ENCODE results near the gene APOLD1.
"Not testable (repeated sequence)": the region's sequence is repeated elsewhere in the genome, so short reads cannot be mapped to it uniquely, and the experiment has no call there.

APOLD1 gene

GRCh38 chr12:12822886-12823285, 37.4 kb downstream of the APOLD1 start:
- Histone ChIP-seq H3K27ac (ENCODE audit: low read depth, low read length) (no peak overlapping the region), H3K4me1 (ENCODE audit: insufficient read depth, low read length) (peaks cover 8% of the 10 kb centered on the region; the same call in 1 of the 2 replicates), H3K9me3 (ENCODE audit: insufficient read depth, low read depth, low read length) (no peaks in the 10 kb centered on the region), H3K4me3 (ENCODE audit: low read length) (no peak overlapping the region), H3K9ac (ENCODE audit: low read depth, low read length) (no peak overlapping the region), H3K36me3 (ENCODE audit: insufficient read depth, low read length) (peaks cover 76% of the 10 kb centered on the region), H3K27me3 (ENCODE audit: insufficient read depth, low read length) (no peaks in the 10 kb centered on the region)
- 97% methylated on average over 4 of the region's 4 CpGs for WGBS

GRCh38 chr12:12823300-12823699, 37.8 kb downstream of the APOLD1 start:
- H3K36me3 ChIP-seq (ENCODE audit: insufficient read depth, low read length), result peaks cover 80% of the 10 kb centered on the region
- WGBS, result 97% methylated on average over 2 of the region's 2 CpGs
- H3K9ac ChIP-seq (ENCODE audit: low read depth, low read length), result no peak overlapping the region
- no peak overlapping the region for H3K27ac ChIP-seq (ENCODE audit: low read depth, low read length)
- H3K4me3 ChIP-seq (ENCODE audit: low read length), result no peak overlapping the region
- peaks cover 8% of the 10 kb centered on the region; the same call in 1 of the 2 replicates for H3K4me1 ChIP-seq (ENCODE audit: insufficient read depth, low read length)
- H3K27me3 ChIP-seq (ENCODE audit: insufficient read depth, low read length), result no peaks in the 10 kb centered on the region
- no peaks in the 10 kb centered on the region for H3K9me3 ChIP-seq (ENCODE audit: insufficient read depth, low read depth, low read length)

- H3K9ac ChIP-seq (ENCODE audit: low read depth, low read length), result no peak overlapping the region
- H3K27me3 ChIP-seq (ENCODE audit: insufficient read depth, low read length), result no peaks in the 10 kb centered on the region
- WGBS, result 96% methylated on average over 4 of the region's 5 CpGs
- H3K4me3 ChIP-seq (ENCODE audit: low read length), result no peak overlapping the region
- H3K27ac ChIP-seq (ENCODE audit: low read depth, low read length), result no peak overlapping the region
- no peaks in the 10 kb centered on the region for H3K9me3 ChIP-seq (ENCODE audit: insufficient read depth, low read depth, low read length)
- peaks cover 85% of the 10 kb centered on the region for H3K36me3 ChIP-seq (ENCODE audit: insufficient read depth, low read length)
- H3K4me1 ChIP-seq (ENCODE audit: insufficient read depth, low read length), result peaks cover 8% of the 10 kb centered on the region; the same call in 1 of the 2 replicates
Measured at GRCh38 chr12:12823811-12824210, 38.4 kb downstream of the APOLD1 start.

- Histone ChIP-seq H3K9me3 (ENCODE audit: insufficient read depth, low read depth, low read length) (no peaks in the 10 kb centered on the region), H3K4me1 (ENCODE audit: insufficient read depth, low read length) (peaks cover 7% of the 10 kb centered on the region), H3K4me3 (ENCODE audit: low read length) (no peak overlapping the region), H3K9ac (ENCODE audit: low read depth, low read length) (no peak overlapping the region), H3K36me3 (ENCODE audit: insufficient read depth, low read length) (peaks cover 54% of the 10 kb centered on the region), H3K27ac (ENCODE audit: low read depth, low read length) (no peak overlapping the region), H3K27me3 (ENCODE audit: insufficient read depth, low read length) (no peaks in the 10 kb centered on the region)
- WGBS, result 94% methylated on average over 7 of the region's 7 CpGs
Measured at GRCh38 chr12:12835378-12836146, 50.1 kb downstream of the APOLD1 start.

- no peak overlapping the region for H3K27ac ChIP-seq (ENCODE audit: low read depth, low read length)
- no peak overlapping the region for H3K4me3 ChIP-seq (ENCODE audit: low read length)
- peaks cover 7% of the 10 kb centered on the region for H3K4me1 ChIP-seq (ENCODE audit: insufficient read depth, low read length)
- H3K9ac ChIP-seq (ENCODE audit: low read depth, low read length), result no peak overlapping the region
- no peaks in the 10 kb centered on the region for H3K9me3 ChIP-seq (ENCODE audit: insufficient read depth, low read depth, low read length)
- peaks cover 46% of the 10 kb centered on the region for H3K36me3 ChIP-seq (ENCODE audit: insufficient read depth, low read length)
- H3K27me3 ChIP-seq (ENCODE audit: insufficient read depth, low read length), result no peaks in the 10 kb centered on the region
- WGBS, result 96% methylated on average over 6 of the region's 6 CpGs
Measured at GRCh38 chr12:12836571-12836970, 51.1 kb downstream of the APOLD1 start.

- Histone ChIP-seq H3K27me3 (ENCODE audit: insufficient read depth, low read length) (no peaks in the 10 kb centered on the region), H3K9ac (ENCODE audit: low read depth, low read length) (no peak overlapping the region), H3K27ac (ENCODE audit: low read depth, low read length) (no peak overlapping the region), H3K9me3 (ENCODE audit: insufficient read depth, low read depth, low read length) (no peaks in the 10 kb centered on the region), H3K36me3 (ENCODE audit: insufficient read depth, low read length) (peaks cover 42% of the 10 kb centered on the region), H3K4me1 (ENCODE audit: insufficient read depth, low read length) (peaks cover 7% of the 10 kb centered on the region), H3K4me3 (ENCODE audit: low read length) (no peak overlapping the region)
- WGBS, result 63% methylated on average over 15 of the region's 15 CpGs
Measured at GRCh38 chr12:12837025-12837812, 51.8 kb downstream of the APOLD1 start.

GRCh38 chr12:12837813-12838153, 52.3 kb downstream of the APOLD1 start:
- WGBS, result 96% methylated on average over 3 of the region's 3 CpGs
- Histone ChIP-seq H3K36me3 (ENCODE audit: insufficient read depth, low read length) (peaks cover 37% of the 10 kb centered on the region), H3K27ac (ENCODE audit: low read depth, low read length) (no peak overlapping the region), H3K4me3 (ENCODE audit: low read length) (no peak overlapping the region), H3K4me1 (ENCODE audit: insufficient read depth, low read length) (peaks cover 7% of the 10 kb centered on the region), H3K9ac (ENCODE audit: low read depth, low read length) (no peak overlapping the region), H3K9me3 (ENCODE audit: insufficient read depth, low read depth, low read length) (no peaks in the 10 kb centered on the region), H3K27me3 (ENCODE audit: insufficient read depth, low read length) (no peaks in the 10 kb centered on the region)

GRCh38 chr12:12839003-12839395, 53.5 kb downstream of the APOLD1 start:
- peaks cover 7% of the 10 kb centered on the region for H3K4me1 ChIP-seq (ENCODE audit: insufficient read depth, low read length)
- 88% methylated on average over 1 of the region's 1 CpG for WGBS
- no peaks in the 10 kb centered on the region for H3K27me3 ChIP-seq (ENCODE audit: insufficient read depth, low read length)
- no peak overlapping the region for H3K9ac ChIP-seq (ENCODE audit: low read depth, low read length)
- peaks cover 25% of the 10 kb centered on the region for H3K36me3 ChIP-seq (ENCODE audit: insufficient read depth, low read length)
- H3K27ac ChIP-seq (ENCODE audit: low read depth, low read length), result no peak overlapping the region
- H3K9me3 ChIP-seq (ENCODE audit: insufficient read depth, low read depth, low read length), result no peaks in the 10 kb centered on the region
- H3K4me3 ChIP-seq (ENCODE audit: low read length), result no peak overlapping the region

- H3K4me3 ChIP-seq (ENCODE audit: low read length); H3K27ac ChIP-seq (ENCODE audit: low read depth, low read length); H3K27me3 ChIP-seq (ENCODE audit: insufficient read depth, low read length); H3K9ac ChIP-seq (ENCODE audit: low read depth, low read length); H3K9me3 ChIP-seq (ENCODE audit: insufficient read depth, low read depth, low read length); H3K4me1 ChIP-seq (ENCODE audit: insufficient read depth, low read length): not testable (repeated sequence)
- peaks cover 23% of the 10 kb centered on the region for H3K36me3 ChIP-seq (ENCODE audit: insufficient read depth, low read length)
- 90% methylated on average over 10 of the region's 10 CpGs for WGBS
Measured at GRCh38 chr12:12839439-12839838, 54.0 kb downstream of the APOLD1 start.

GRCh38 chr12:12839873-12840579, 54.6 kb downstream of the APOLD1 start:
- no peaks in the 10 kb centered on the region for H3K27me3 ChIP-seq (ENCODE audit: insufficient read depth, low read length)
- H3K36me3 ChIP-seq (ENCODE audit: insufficient read depth, low read length), result peaks cover 17% of the 10 kb centered on the region; the same call in 1 of the 2 replicates
- no peak overlapping the region for H3K27ac ChIP-seq (ENCODE audit: low read depth, low read length)
- no peak overlapping the region for H3K9ac ChIP-seq (ENCODE audit: low read depth, low read length)
- H3K4me3 ChIP-seq (ENCODE audit: low read length), result no peak overlapping the region
- WGBS, result 95% methylated on average over 4 of the region's 5 CpGs
- peaks cover 7% of the 10 kb centered on the region for H3K4me1 ChIP-seq (ENCODE audit: insufficient read depth, low read length)
- no peaks in the 10 kb centered on the region for H3K9me3 ChIP-seq (ENCODE audit: insufficient read depth, low read depth, low read length)

- WGBS, result 92% methylated on average over 5 of the region's 5 CpGs
- Histone ChIP-seq H3K9me3 (ENCODE audit: insufficient read depth, low read depth, low read length) (no peaks in the 10 kb centered on the region), H3K27ac (ENCODE audit: low read depth, low read length) (no peak overlapping the region), H3K4me1 (ENCODE audit: insufficient read depth, low read length) (peaks cover 7% of the 10 kb centered on the region), H3K4me3 (ENCODE audit: low read length) (no peak overlapping the region), H3K36me3 (ENCODE audit: insufficient read depth, low read length) (peaks cover 14% of the 10 kb centered on the region; the same call in 1 of the 2 replicates), H3K27me3 (ENCODE audit: insufficient read depth, low read length) (no peaks in the 10 kb centered on the region), H3K9ac (ENCODE audit: low read depth, low read length) (no peak overlapping the region)
Measured at GRCh38 chr12:12840580-12840899, 55.1 kb downstream of the APOLD1 start.

Measured in HUES64 (cell line).